ENCODE results near the gene TMEM204. TPM values are rescaled to one million over a fixed set of nuclear protein-coding genes. Genes with fewer than 3 reads are reported as not detected.

TMEM204 gene
- total RNA-seq, 2 experiments from 2014 or later = 12.9 to 14.3 TPM

GRCh38 chr16:1488054-1488601 is 45.3 kb upstream of the TMEM204 start:
- Mint-ChIP-seq H3K4me3 (no peak overlapping the region), H3K36me3 (ENCODE audit: low read depth) (no peaks in the 10 kb centered on the region), H3K9me3 (no peaks in the 10 kb centered on the region), H3K4me1 (ENCODE audit: low read depth) (peaks cover 8% of the 10 kb centered on the region), H3K27me3 (no peaks in the 10 kb centered on the region), H3K27ac (no peak overlapping the region)
- ChIA-PET CTCF (no interaction called here), POLR2A (no interaction called here)
- TF ChIP-seq CTCF (IDR thresholded peaks at IDR 0.05) = no peak
- no peak for ATAC-seq
- intact Hi-C loops (cut with micrococcal nuclease) = no loop called here
- DNase-seq = no peak

- no peak for TF ChIP-seq CTCF (IDR thresholded peaks at IDR 0.05)
- Mint-ChIP-seq H3K4me1 (ENCODE audit: low read depth) (peaks cover 8% of the 10 kb centered on the region), H3K27ac (no peak within 1 kb of the TSS), H3K27me3 (no peaks in the 10 kb centered on the region), H3K9me3 (no peaks in the 10 kb centered on the region), H3K4me3 (no peak within 1 kb of the TSS), H3K36me3 (ENCODE audit: low read depth) (no peaks in the 10 kb centered on the region)
- DNase-seq = no peak
- POLR2A ChIA-PET = no interaction called here
- intact Hi-C loops (cut with micrococcal nuclease) = no loop called here
- CTCF ChIA-PET = no interaction called here
- no peak for ATAC-seq
Measured at GRCh38 chr16:1488619-1489018, 44.8 kb upstream of the TMEM204 start, which contains the start of gene PTX4. PTX4 (minus strand) TSS chr16:1488944; CDS start chr16:1488909, 35 bp downstream.

- no peaks in the 10 kb centered on the region for H3K27me3 Mint-ChIP-seq
- H3K4me3 Mint-ChIP-seq = no peak overlapping the region
- H3K36me3 Mint-ChIP-seq (ENCODE audit: low read depth) = no peaks in the 10 kb centered on the region
- ATAC-seq (no peak), DNase-seq (no peak)
- POLR2A ChIA-PET = no interaction called here
- H3K4me1 Mint-ChIP-seq (ENCODE audit: low read depth) = peaks cover 8% of the 10 kb centered on the region
- CTCF ChIA-PET = no interaction called here
- TF ChIP-seq CTCF (IDR thresholded peaks at IDR 0.05) = no peak
- intact Hi-C loops (cut with micrococcal nuclease) = no loop called here
- no peaks in the 10 kb centered on the region for H3K9me3 Mint-ChIP-seq
- no peak overlapping the region for H3K27ac Mint-ChIP-seq
Measured at GRCh38 chr16:1489077-1489476, 44.4 kb upstream of the TMEM204 start.

GRCh38 chr16:1491327-1491726 is 42.1 kb upstream of the TMEM204 start:
- ChIA-PET POLR2A (interaction anchor here (0.9 to 3.4 kb wide), 3 partner anchors 44 to 473 kb away, joined by 3 to 14 read pairs (median 3); partner anchors contain the start of genes RPS2 and UQCC4), CTCF (no interaction called here)
- H3K4me3 Mint-ChIP-seq = no peak overlapping the region
- DNase-seq (no peak), ATAC-seq (no peak)
- no peak for TF ChIP-seq CTCF (IDR thresholded peaks at IDR 0.05)
- H3K9me3 Mint-ChIP-seq = no peaks in the 10 kb centered on the region
- H3K27ac Mint-ChIP-seq = no peak overlapping the region
- intact Hi-C loops (cut with micrococcal nuclease) = no loop called here
- H3K27me3 Mint-ChIP-seq = no peaks in the 10 kb centered on the region
- peaks cover 10% of the 10 kb centered on the region for H3K4me1 Mint-ChIP-seq (ENCODE audit: low read depth)
- H3K36me3 Mint-ChIP-seq (ENCODE audit: low read depth) = peaks cover 3% of the 10 kb centered on the region

- ChIA-PET CTCF (no interaction called here), POLR2A (interaction anchor here (0.9 to 3.4 kb wide), 13 partner anchors 10 to 472 kb away, joined by 3 to 15 read pairs (median 4); partner anchors contain the start of genes RPS2, TMEM204 and UQCC4)
- peak overlapping the region; percentile 93 for H3K4me3 Mint-ChIP-seq
- TF ChIP-seq CTCF (IDR thresholded peaks at IDR 0.05) = no peak
- no peaks in the 10 kb centered on the region for H3K9me3 Mint-ChIP-seq
- ATAC-seq (no peak), DNase-seq (no peak)
- H3K4me1 Mint-ChIP-seq (ENCODE audit: low read depth) = peaks cover 10% of the 10 kb centered on the region
- intact Hi-C loops (cut with micrococcal nuclease) = no loop called here
- H3K27ac Mint-ChIP-seq = peak overlapping the region; percentile 99
- H3K36me3 Mint-ChIP-seq (ENCODE audit: low read depth) = peaks cover 7% of the 10 kb centered on the region
- no peaks in the 10 kb centered on the region for H3K27me3 Mint-ChIP-seq
Measured at GRCh38 chr16:1492082-1492922, 41.2 kb upstream of the TMEM204 start.
